Neural progenitor cell (in vitro differentiated cells): ENCODE data around the gene MARCKSL1.

Experiments used
- CTCF ChIP-seq: fragments of 200-600 bp; sonication (generic); IDR thresholded peaks from 2 replicates; pipeline ENCODE4 v1.5.1; 2017; ENCODE audit warnings: antibody characterized with exemption, mild to moderate bottlenecking
- EZH2 ChIP-seq: fragments of 200-600 bp; sonication (generic); IDR thresholded peaks from 2 replicates; pipeline ENCODE4 v1.6.1; 2017; ENCODE audit warnings: antibody characterized with exemption, mild to moderate bottlenecking, moderate library complexity
- EZH2phosphoT487 ChIP-seq: fragments of 200-600 bp; sonication (generic); IDR thresholded peaks from 2 replicates; pipeline ENCODE4 v1.6.1; 2017; ENCODE audit warnings: antibody characterized with exemption

DNA sequence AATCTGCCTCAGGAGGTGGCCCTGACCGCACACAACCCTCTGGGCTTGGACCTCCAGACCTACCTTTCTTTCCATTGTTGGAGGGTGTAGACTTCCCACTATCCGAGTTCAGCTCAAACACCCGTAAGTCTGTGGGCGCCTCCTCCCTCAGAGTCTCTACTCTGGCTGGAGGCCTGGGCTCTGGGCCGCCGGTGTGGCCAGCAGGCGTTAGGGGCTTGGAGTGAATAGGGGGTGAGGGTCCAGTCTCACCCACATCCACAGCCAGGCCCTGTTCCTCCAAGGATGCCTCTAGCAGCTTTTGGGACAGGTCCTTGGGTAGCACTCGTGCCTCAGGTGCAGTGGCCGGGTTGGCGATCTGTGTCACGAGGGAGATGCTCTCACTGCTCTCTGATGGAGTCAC is 40.2 kb upstream of the MARCKSL1 start:
- no peak for TF ChIP-seq EZH2
- TF ChIP-seq CTCF = no peak
- no peak for TF ChIP-seq EZH2phosphoT487
